CD14-positive monocyte (primary cell): Measurements from ENCODE around the gene STX4. TPM values are rescaled to one million over a fixed set of nuclear protein-coding genes. Genes with fewer than 3 reads are reported as not detected.
A peak's percentile ranks its signal among the peaks of the same experiment; 100 is the strongest.

Experiments
- DNase-seq, 3 donors: peaks; one replicate each; pipeline ENCODE4 v3.0.0-alpha.2; 2011 to 2022
- H2AFZ ChIP-seq: 2 replicates; pipeline ENCODE4 v1.6.0; 2012; ENCODE audit warnings: mild to moderate bottlenecking, low read depth, low read length, inconsistent platforms; ENCODE audit not compliant: insufficient read depth, poor library complexity, severe bottlenecking
- H3K27ac ChIP-seq, 2 donors: 1 replicate in 1 of 2; 2 replicates in 1 of 2; pipeline ENCODE4 v1.5.1; 2012 to 2013; ENCODE audit warnings: low read length in 2 of 2, control low read depth in 1 of 2, inconsistent platforms in 1 of 2, low read depth in 1 of 2, mild to moderate bottlenecking in 1 of 2
- H3K27me3 ChIP-seq, 2 donors: one replicate each; pipeline versions ENCODE4 v1.6.0 to v1.6.1; 2011 to 2013; ENCODE audit warnings: low read length in 2 of 2; ENCODE audit not compliant: control insufficient read depth in 2 of 2, insufficient read depth in 2 of 2
- H3K36me3 ChIP-seq, 2 donors: replicated peaks in 1 of 2; 1 replicate in 1 of 2; 2 replicates in 1 of 2; pipeline versions ENCODE4 v1.5.1 to v1.6.1; 2012 to 2013; ENCODE audit warnings: low read length in 2 of 2, control low read depth in 1 of 2, inconsistent platforms in 1 of 2, mild to moderate bottlenecking in 1 of 2; ENCODE audit not compliant: insufficient read depth in 2 of 2, control insufficient read depth in 1 of 2
- H3K4me1 ChIP-seq, 2 donors: 1 replicate in 1 of 2; 2 replicates in 1 of 2; pipeline versions ENCODE4 v1.5.1 to v1.6.1; 2012 to 2013; ENCODE audit warnings: low read length in 2 of 2, control low read depth in 1 of 2, inconsistent platforms in 1 of 2, mild to moderate bottlenecking in 1 of 2, moderate library complexity in 1 of 2; ENCODE audit not compliant: insufficient read depth in 2 of 2, control insufficient read depth in 1 of 2
- H3K4me2 ChIP-seq: replicated peaks from 2 replicates; pipeline ENCODE3; 2012; ENCODE audit warnings: low read length, moderate library complexity, mild to moderate bottlenecking; ENCODE audit not compliant: poor library complexity, severe bottlenecking; ENCODE audit errors: extremely low read depth
- H3K4me3 ChIP-seq, 3 experiments: fragments of 200-600 bp in 1 of 3; sonication (generic) in 1 of 3; replicated peaks in 1 of 3; 1 replicate in 2 of 3; 2 replicates in 1 of 3; pipeline ENCODE4 v1.5.1; 2011 to 2013; ENCODE audit warnings: low read length in 3 of 3, mild to moderate bottlenecking in 3 of 3, control low read depth in 2 of 3, low read depth in 2 of 3, inconsistent platforms in 1 of 3, moderate library complexity in 1 of 3
- H3K79me2 ChIP-seq: 2 replicates; pipeline ENCODE4 v1.6.0; 2012; ENCODE audit warnings: mild to moderate bottlenecking, control low read depth, inconsistent platforms, low read length, moderate library complexity; ENCODE audit not compliant: insufficient read depth
- H3K9ac ChIP-seq: 2 replicates; pipeline ENCODE4 v1.6.0; 2017; ENCODE audit warnings: low read length, mild to moderate bottlenecking; ENCODE audit not compliant: insufficient read depth, poor library complexity, severe bottlenecking
- H3K9me3 ChIP-seq, 2 donors: replicated peaks in 1 of 2; 1 replicate in 1 of 2; 2 replicates in 1 of 2; pipeline versions ENCODE4 v1.5.1 to v1.6.1; 2012 to 2013; ENCODE audit warnings: low read length in 2 of 2, control low read depth in 1 of 2; ENCODE audit not compliant: control insufficient read depth in 1 of 2, insufficient read depth in 1 of 2
- H4K20me1 ChIP-seq: 2 replicates; pipeline ENCODE4 v1.6.0; 2012; ENCODE audit warnings: mild to moderate bottlenecking, low read length, control low read depth, moderate library complexity; ENCODE audit not compliant: insufficient read depth
- H3K27ac Mint-ChIP-seq, 7 donors: one replicate each; pipeline ENCODE4 v1.8.0; 2020; ENCODE audit warnings: mild to moderate bottlenecking in 7 of 7, mixed read lengths in 7 of 7, moderate library complexity in 6 of 7, inconsistent platforms in 2 of 7
- H3K27me3 Mint-ChIP-seq, 3 donors: one replicate each; pipeline ENCODE4 v1.8.0; 2021 to 2022; ENCODE audit warnings: low read depth in 3 of 3, mild to moderate bottlenecking in 3 of 3, mixed read lengths in 3 of 3, moderate library complexity in 3 of 3, inconsistent platforms in 1 of 3
- H3K36me3 Mint-ChIP-seq, 2 donors: one replicate each; pipeline ENCODE4 v1.8.0; 2020; ENCODE audit warnings: mixed read lengths in 2 of 2, inconsistent platforms in 1 of 2, mild to moderate bottlenecking in 1 of 2
- H3K4me1 Mint-ChIP-seq: one replicate; pipeline ENCODE4 v1.8.0; 2020; ENCODE audit warnings: mild to moderate bottlenecking, mixed read lengths
- H3K4me3 Mint-ChIP-seq, 2 donors: one replicate each; pipeline ENCODE4 v1.8.0; 2020; ENCODE audit warnings: mild to moderate bottlenecking in 2 of 2, mixed read lengths in 2 of 2, moderate library complexity in 1 of 2
- H3K9me3 Mint-ChIP-seq, 7 donors: one replicate each; pipeline ENCODE4 v1.8.0; 2020 to 2022; ENCODE audit warnings: mixed read lengths in 7 of 7, mild to moderate bottlenecking in 6 of 7, moderate library complexity in 6 of 7, inconsistent platforms in 2 of 7
- CTCF ChIP-seq: fragments of 200-600 bp; IDR thresholded peaks from one replicate; pipeline ENCODE4 v1.8.0; 2022; ENCODE audit warnings: antibody characterized with exemption, mild to moderate bottlenecking
- WGBS: methylation state at CpG from one replicate; pipeline ENCODE4 v1.1.5; 2013; ENCODE audit warnings: missing lambda C conversion rate; ENCODE audit not compliant: insufficient coverage; 5-methylcytosine and 5-hydroxymethylcytosine counted together
- intact Hi-C, 2 donors: fragments of 100-400 bp; cut with micrococcal nuclease; formaldehyde crosslinking; loops; one replicate each; pipeline versions ENCODE4 v1.15.0 to v1.15.1; 2023
- polyA plus RNA-seq, 3 donors: library from polyadenylated mRNA; depleted of rRNA in 1 of 3; unstranded in 2 of 3; stranded (reverse) in 1 of 3; fragments of 300-500 nt in 2 of 3; fragments of >200 nt in 1 of 3; fragmentation: Illumina TruSeq in 2 of 3; gene quantifications; 1 replicate in 2 of 3; 2 replicates in 1 of 3; pipeline ENCODE4 v1.2.3, GENCODE V29; 2012 to 2021

Gene STX4
- polyA plus RNA-seq, 3 donors = 18.6 to 186 (median 21.8) TPM

DNA sequence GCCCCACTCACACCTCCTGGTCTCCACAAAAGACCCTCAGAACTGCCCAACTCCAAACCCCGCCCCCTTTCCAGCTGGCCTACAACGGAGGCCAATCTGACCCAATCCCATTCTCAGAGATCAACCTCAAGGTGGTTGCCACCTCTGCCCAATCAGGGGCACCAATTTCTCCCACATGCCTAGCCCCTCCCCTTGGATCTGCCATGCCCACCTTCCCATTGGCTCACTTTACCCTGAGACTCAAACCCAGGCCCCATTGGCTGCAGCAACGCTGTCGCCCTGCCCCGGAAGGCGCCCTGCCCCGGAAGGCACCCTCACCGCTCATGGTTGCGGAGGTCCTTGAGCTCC lies 30.1 kb downstream of the STX4 start:
- intact Hi-C loops = no loop called here
- Histone ChIP-seq H3K9me3 (no peaks in the 10 kb centered on the region), H3K4me1 (peaks cover 0 to 5% of the 10 kb centered on the region in 2 donors), H3K27me3 (no peaks in the 10 kb centered on the region), H4K20me1 (peaks cover 20% of the 10 kb centered on the region), H3K4me3 (no peak overlapping the region), H3K79me2 (peaks cover 28% of the 10 kb centered on the region), H3K36me3 (peaks cover 25 to 44% of the 10 kb centered on the region in 2 donors), H2AFZ (no peak overlapping the region), H3K27ac (no peak overlapping the region), H3K9ac (no peak overlapping the region), H3K4me2 (no peak overlapping the region)
- DNase-seq = no peak
- WGBS = 94% methylated on average over 9 of the region's 9 CpGs
- Mint-ChIP-seq H3K36me3 (peaks cover 39 to 68% of the 10 kb centered on the region in 2 donors), H3K4me1 (peaks cover 15% of the 10 kb centered on the region), H3K9me3 (peaks cover 0 to 3% (median 0%) of the 10 kb centered on the region in 7 donors), H3K27ac (peak overlapping the region in 3 of 7 donors; percentile 10 to 57 (median 55)), H3K27me3 (peaks cover 0 to 5% (median 1%) of the 10 kb centered on the region in 3 donors), H3K4me3 (no peak overlapping the region)
- TF ChIP-seq CTCF = no peak

DNA sequence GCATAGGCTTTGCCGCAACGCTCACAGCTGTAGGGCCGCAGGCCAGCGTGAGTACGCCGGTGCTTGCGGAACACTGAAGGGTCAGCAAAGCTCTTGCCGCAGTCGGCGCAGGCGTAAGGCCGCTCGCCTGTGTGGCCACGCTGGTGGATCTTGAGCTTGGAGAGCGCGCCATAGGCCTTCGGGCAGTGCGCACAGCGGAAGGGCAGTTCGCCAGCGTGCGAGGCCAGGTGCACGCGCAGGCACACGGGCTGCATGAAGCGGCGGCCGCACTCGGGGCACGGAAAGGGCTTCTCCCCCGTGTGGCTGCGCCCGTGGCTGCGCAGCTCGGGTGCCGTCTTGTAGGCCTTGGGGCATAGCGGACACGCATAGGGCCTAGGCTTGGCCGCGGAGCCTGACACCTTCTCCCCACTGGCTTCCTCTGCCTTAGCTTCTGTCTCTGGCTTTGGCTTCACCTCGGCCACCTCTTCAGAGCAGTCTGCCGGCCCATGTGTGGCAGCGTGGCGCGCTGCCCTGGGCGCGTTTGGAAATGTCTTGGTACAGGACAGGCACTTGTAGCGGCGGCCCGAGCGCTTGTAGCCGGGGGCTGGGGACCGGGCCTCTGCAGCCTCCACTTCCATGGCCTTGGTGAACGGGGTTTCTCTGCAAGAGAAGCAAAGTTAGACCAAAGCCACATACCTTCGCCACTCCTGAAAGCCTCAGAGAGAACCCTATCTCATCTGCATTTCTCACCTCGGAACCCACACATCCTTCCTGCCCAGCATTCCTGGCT lies 30.7 kb downstream of the STX4 start:
- Mint-ChIP-seq H3K27me3 (peaks cover 0 to 5% (median 1%) of the 10 kb centered on the region in 3 donors), H3K4me1 (peaks cover 15% of the 10 kb centered on the region), H3K36me3 (peaks cover 39 to 66% of the 10 kb centered on the region in 2 donors), H3K9me3 (peaks cover 0 to 3% (median 0%) of the 10 kb centered on the region in 7 donors), H3K4me3 (peak overlapping the region in 1 of 2 donors; percentile 48), H3K27ac (peak overlapping the region in 4 of 7 donors; percentile 5 to 82 (median 32))
- H3K27me3 ChIP-seq = no peaks in the 10 kb centered on the region
- H3K79me2 ChIP-seq = peaks cover 34% of the 10 kb centered on the region
- no peak overlapping the region for H2AFZ ChIP-seq
- H3K27ac ChIP-seq = no peak overlapping the region
- WGBS = 76% methylated on average over 49 of the region's 56 CpGs
- peaks cover 25 to 44% of the 10 kb centered on the region in 2 donors for H3K36me3 ChIP-seq
- H3K9me3 ChIP-seq = no peaks in the 10 kb centered on the region
- TF ChIP-seq CTCF = no peak
- peaks cover 0 to 5% of the 10 kb centered on the region in 2 donors for H3K4me1 ChIP-seq
- H3K9ac ChIP-seq = no peak overlapping the region
- H3K4me3 ChIP-seq = no peak overlapping the region
- H3K4me2 ChIP-seq = no peak overlapping the region
- no peak for DNase-seq
- intact Hi-C loops = no loop called here
- peaks cover 26% of the 10 kb centered on the region for H4K20me1 ChIP-seq
